Activated CD4-positive, CD25-positive, alpha-beta regulatory T cell treated with anti-CD3 and anti-CD28 coated beads, Interleukin-2, amount 50 U/mL, for 16 hours (primary cell): ENCODE results near the gene UCP2.

Source experiments
- DNase-seq: peaks from one replicate; pipeline ENCODE4 v3.0.0-alpha.2; 2020; ENCODE audit warnings: low read depth, low spot score

The UCP2 gene

GRCh38 chr11:73982595-73982989, at the start of gene UCP2:
Gene UCP2 (minus strand): TSS chr11:73982843. CDS start chr11:73978378, 4,465 bp downstream.
- DNase-seq, result peak; percentile 63

DNA sequence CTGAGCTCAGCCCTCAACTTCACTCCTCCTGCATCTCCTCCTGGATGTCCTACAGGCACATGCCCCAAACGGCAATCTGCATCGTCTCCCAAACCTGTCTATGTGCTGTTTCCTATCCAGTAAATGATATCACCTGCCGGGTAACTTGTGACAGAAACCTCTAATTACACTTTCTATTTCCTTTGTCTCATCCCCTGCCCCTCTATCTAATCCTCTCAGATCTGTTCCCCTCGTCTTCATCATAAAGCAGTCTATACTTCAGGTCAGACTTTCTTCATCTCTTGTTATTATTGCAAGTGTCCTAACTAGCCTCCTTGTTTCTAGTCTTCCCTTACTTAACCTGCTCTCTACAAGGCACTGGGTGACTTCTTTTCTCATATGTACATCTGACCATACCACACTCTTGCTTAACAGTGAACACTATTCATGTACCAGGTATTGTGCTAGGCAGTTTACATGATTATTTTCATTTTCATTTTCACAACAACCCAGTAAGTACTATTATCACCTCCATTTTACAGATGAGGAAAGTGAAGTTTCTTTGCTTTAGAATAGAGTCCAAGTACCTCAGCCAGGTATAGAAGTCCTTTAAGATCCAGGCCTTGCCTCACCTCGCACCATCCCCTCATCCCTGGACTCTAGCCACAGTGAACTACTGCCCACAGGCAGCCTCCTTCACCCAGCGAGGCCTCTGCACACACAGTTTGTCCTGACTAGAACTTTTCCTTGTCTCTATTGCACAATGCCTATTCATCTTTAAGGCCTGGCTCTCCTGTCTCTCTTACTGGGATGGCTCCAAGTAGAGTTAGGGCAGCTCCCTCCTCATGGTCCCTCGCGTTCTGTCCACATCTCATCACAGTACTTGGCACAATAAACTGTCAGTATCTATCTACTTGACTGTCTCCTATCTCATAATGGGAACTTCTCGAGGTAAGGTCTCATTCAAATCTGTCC, 48.4 kb upstream of the UCP2 start:
- no peak for DNase-seq

GRCh38 chr11:74025467-74026166, 43.0 kb upstream of the UCP2 start:
- DNase-seq, result no peak

DNA sequence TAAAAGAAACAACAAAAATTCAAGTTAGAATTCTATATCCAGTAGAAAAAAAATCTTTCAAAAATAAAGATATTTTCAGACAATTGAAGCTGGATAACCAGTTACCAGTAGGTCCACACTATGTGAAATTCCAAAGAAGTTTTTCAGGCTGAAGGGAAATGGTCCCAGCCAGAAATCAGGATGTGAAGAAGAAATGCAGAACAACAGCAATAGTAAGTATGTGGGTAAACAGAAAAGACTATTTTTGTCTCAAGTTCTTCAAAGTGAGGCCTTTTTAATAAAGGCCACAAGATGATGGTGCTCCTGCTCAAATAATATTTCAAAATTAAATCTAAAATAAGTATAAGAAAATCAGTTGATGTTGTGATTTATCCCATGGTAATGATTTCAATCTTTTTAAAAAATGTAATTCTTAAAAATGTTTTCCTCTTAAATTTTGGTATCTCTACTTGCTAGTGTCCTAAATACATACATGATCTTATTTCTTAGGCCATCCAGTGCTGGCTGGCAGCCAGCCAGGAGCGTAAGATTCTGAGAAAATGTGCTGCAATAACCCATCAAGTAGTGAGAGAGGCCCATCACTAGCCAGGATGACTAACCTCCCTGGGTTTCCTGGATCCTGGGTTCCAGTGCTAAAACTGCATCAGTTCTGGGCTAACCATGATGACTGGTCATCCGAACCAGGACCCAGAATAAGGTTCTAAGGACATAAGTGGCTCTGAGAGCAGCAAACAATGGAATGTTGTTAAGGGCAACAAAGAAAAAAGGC, 41.8 kb upstream of the UCP2 start:
- no peak for DNase-seq

GRCh38 chr11:74023276-74023675, 40.6 kb upstream of the UCP2 start:
- no peak for DNase-seq

DNA sequence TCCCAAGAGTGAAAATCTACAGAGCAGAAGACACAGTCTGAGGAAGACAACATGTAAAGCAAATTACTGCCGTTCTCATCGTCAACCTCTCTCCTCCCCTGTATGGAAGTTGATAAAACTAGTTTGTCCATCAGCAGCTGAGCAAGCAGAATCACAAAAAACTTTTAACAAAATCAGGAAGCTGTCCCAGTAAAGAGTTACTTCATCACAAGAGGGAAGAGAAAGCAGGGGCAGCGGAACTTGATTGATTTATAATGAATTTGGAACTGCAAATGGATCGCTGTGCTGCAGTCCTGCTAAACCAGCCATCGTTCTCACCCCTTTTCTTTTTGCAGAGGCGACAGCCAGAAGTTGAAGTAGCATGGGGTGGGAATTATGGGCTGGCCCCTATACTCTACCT, 39.9 kb upstream of the UCP2 start:
- no peak for DNase-seq

DNA sequence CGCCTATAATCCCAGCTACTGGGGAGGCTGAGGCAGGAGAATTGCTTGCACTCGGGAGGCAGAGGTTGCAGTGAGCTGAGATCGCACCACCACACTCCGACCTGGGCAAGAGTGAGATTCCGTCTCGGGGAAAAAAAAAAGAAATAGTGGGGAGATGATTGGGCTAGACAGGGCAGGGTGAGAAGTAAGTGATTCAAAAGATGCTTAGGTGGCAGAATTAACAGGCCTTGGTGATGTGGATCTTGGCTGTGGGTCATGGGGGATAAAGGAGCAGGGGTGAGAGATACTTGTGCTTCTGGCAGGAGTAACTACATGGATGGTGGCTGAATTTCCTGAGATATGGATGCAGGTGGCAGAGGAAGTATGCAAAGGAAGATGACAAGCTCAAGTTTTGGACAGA, 39.4 kb upstream of the UCP2 start:
- DNase-seq, result no peak

DNA sequence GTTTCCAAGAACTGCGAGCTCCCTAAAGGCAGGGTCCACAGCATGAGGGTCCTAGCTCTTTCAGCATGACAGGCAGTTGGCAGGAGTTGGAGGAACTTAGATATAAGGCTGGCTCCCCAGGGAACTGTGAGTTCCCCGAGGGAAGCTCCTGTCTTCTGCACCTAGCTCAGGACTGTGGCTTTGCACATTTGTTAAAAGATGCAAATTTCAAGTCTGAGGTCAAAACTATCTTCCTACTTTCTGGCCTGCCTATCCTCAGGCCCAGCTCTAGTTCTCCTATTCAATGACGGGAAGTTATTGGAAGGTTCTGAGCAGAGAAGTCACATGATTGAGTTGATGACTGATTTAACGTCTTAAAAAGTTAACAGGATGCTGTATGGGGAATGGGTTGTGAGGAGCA, 37.9 kb upstream of the UCP2 start:
- DNase-seq, result no peak

DNA sequence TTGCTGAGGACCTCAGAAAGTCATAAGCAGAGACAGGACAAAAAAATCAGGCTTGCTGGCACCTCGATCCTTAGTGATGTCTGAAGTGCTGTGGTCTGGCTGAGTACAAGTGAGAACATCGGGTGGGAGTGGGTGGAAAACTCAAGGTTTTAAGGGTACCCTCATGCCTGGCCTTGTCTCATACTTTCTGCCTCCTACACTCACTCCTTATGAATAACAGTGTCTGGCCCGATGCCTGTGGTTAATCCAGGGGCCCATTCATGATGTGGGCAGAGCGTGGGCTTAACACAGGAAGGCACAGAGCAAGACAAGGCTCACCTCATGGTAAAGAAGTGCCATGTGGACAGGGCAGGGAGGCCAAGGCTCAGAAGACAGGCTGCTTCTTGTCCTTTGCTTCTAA, 37.2 kb upstream of the UCP2 start:
- no peak for DNase-seq

- DNase-seq, result no peak
Observed at GRCh38 chr11:74019104-74019738, 36.6 kb upstream of the UCP2 start.

GRCh38 chr11:74018331-74019005, 35.8 kb upstream of the UCP2 start:
- DNase-seq, result no peak

GRCh38 chr11:74017631-74018030, 35.0 kb upstream of the UCP2 start:
- no peak for DNase-seq

- DNase-seq, result no peak
Observed at GRCh38 chr11:74015919-74016684, 33.5 kb upstream of the UCP2 start.

- no peak for DNase-seq
Observed at GRCh38 chr11:74014880-74015279, 32.2 kb upstream of the UCP2 start.

DNA sequence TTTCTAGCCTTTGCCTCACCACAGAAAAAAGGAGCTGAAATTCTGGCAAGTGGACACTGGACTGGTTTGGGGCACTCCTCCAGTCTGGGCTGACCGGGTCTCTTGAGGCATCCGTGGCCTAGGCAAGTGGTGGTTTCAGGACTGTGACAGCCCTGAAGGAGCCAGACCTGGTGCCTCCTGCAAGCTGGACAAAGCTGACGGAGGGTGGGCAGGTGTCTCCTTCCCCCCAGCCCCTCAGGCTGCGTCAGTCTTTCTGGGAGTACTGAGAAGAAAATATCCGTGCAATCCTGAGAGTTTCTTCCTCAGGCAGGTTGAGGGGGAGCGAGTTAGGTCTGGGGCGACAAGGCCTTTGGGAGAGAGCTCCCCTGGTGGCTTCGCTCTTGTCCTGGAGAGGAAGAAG, 30.5 kb upstream of the UCP2 start:
- no peak for DNase-seq

- DNase-seq, result no peak
Observed at GRCh38 chr11:74012074-74012809, 29.6 kb upstream of the UCP2 start.

- DNase-seq, result no peak
Observed at GRCh38 chr11:74011360-74012073, 28.9 kb upstream of the UCP2 start.

DNA sequence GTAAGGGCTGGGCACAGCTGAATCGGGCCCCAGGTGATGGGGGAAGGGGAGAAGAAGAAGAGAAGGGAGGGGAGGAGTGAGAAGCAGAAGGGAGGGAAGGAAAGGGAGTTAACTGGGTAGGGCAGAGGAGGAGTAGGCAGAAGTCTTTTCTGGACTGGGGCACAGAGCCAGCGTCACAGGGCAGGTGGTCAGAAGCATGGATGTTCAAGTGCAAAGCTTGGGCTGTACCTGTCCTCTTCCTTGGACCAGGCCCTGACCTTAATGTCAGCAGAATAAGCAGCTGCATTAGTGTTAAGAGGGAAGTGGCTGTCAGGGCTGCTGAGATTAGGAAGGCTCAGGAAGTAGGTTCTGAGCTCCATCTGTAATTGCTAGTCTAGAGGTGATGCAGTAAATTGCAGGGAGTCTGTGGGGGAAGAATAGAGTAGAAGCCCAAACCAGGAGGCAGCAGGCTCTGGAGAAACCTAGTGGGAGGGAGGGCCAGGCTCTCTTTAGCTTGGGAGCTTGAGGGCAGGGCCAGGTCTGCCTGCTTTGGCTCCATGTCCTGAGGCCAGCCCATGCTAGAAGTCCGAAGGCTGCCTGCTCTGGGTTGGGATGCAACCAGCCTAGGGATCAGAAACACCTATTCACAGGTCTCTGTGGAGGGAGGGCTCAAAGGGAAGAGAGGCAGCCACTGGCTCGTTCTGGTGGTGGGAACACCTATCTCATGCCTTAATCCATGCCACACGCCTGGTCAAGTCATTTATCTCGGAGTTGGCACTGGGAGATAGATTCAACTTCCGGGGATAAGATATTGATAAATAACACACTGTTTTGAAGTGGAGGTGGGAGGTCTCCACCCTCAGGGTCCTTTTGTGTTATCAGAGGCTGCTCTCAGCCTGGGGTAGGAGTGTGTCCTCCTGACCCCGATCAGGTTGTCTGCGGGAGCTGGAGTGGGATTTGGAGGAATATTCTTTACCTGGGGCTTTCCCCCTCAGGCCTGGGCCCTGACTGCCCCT, 28.0 kb upstream of the UCP2 start:
- no peak for DNase-seq
